Tongue (tissue), 2 donors: Measurements from ENCODE around the gene TFDP1. TPM values are rescaled to one million over a fixed set of nuclear protein-coding genes. Genes with fewer than 3 reads are reported as not detected.
"Not testable (repeated sequence)": the region's sequence is repeated elsewhere in the genome, so short reads cannot be mapped to it uniquely, and the experiment has no call there.

ENCODE experiments used
- DNase-seq: peaks from one replicate; pipeline ENCODE4 v3.0.0-alpha.2; 2015
- total RNA-seq: library from RNA; depleted of rRNA; stranded (reverse); fragments of >200 nt; gene quantifications from one replicate; pipeline ENCODE4 v1.2.3, GENCODE V29; 2014

TFDP1 gene
- total RNA-seq, 1 donor from 2014 or later = 60.5 TPM

DNA sequence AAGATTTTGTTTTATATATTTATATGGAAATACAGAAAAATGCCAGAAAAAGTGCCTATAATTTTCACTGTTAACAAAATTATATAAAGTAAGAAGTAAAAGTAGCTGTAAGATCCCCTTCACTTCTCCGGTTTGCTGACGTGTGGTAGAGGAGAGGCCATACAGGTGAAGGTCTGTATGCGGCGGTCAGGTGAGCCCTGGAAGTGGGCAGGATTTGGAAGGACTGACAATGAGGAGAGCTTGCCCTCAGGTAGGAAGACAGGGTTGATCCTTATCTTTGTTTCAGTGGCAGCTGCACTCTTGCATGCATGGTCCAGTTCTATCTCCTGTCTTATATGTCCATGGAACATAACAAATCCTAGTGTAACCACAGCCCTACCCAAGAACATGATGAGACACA is 16.9 kb upstream of the TFDP1 start:
- DNase-seq = no peak

DNA sequence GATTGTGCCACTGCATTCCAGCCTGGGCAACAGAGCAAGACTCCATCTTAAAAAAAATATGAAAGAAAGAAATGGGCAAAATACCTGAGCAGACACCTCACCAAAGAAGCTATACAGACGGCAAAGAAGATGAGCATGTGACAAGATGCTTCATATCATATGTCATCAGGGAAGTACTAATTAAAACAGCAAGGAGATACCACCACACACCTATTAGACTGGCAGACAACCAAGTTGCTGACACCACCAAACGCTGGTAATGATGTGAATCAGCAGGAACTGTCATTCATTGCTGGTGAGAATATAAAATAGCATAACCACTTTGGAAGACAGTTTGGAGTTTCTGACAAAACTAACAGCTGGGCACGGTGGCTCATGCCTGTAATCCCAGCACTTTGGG is 11.5 kb upstream of the TFDP1 start:
- DNase-seq = no peak

DNA sequence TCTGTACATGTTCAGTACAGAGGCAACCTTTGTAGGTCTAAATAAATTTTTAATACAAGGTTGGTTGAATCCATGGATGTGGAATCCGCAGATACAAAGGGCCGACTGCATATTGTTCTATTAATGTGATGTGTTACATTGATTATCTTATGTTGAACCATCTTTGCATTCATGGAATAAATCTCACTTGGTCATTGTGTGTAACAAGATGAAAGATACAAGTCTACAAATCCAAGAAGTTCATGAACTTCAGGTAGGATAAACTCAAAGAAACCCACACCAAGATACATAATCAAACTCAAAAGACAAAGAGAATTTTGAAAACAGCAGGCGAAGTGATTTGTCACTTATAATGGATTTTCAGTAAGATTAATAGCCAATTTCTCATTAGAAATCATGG is 8.0 kb upstream of the TFDP1 start:
- DNase-seq = no peak

DNA sequence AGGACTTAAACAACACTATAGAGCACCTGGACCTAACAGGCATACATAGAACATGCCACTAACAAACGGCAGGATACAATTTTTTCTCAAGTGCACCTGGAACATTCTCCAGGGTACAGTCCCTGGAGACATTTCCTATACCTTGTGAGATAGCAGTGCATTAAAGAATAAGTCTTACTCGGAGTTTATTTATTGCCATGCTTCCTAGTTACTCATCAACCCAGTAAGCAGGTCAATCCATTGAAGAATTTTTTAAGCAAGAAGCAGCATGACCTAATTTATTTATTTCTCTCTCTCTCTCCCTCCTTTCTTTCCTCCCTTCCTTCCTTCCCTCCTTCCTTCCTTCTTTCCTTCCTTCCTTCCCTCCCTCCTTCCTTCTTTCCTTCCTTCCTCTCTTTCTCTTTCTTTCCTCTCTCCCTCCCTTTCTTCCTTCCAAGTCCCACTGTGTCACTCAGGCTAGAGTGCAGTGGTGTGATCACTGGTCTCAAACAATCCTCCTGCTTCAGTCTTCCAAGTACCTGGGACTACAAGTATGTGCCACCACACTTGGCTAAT is 6.6 kb upstream of the TFDP1 start:
- no peak for DNase-seq

DNA sequence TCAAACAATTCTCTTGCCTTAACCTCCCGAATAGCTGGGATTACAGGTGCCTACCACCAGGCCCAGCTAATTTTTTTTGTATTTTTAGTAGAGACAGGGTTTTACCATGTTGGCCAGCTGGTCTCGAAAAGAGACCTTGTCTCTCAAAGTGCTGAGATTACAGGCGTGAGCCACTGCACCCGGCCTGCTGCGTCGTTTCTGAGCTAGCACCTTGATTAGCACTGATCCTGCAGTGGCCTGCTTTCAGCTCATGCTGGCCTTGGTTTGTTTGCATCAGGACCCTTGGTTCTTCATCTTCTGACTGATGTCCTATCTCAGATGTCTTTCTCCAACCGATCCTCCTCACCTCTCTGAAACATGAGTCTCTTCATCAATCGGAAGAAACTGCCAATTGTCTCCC is 4.9 kb upstream of the TFDP1 start:
- no peak for DNase-seq

DNA sequence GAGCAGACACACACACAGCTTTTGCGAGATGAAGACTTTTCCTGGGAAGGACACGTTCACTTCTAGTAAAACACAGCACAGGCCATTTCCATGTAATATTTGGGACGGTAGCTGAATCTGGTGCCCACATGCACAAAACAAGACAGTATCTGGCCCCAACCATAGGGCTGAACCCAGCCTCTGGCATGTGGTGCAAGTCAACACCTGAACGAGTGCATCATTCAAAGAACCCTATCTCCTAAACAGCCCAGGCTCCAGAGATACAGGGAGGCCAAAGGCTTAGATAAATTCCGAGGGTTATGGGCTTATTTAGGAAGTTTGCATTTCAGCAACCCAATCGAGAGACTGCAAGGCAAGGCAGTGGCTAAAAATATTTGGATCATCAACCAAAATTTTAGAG is 2.7 kb upstream of the TFDP1 start:
- DNase-seq = no peak

DNA sequence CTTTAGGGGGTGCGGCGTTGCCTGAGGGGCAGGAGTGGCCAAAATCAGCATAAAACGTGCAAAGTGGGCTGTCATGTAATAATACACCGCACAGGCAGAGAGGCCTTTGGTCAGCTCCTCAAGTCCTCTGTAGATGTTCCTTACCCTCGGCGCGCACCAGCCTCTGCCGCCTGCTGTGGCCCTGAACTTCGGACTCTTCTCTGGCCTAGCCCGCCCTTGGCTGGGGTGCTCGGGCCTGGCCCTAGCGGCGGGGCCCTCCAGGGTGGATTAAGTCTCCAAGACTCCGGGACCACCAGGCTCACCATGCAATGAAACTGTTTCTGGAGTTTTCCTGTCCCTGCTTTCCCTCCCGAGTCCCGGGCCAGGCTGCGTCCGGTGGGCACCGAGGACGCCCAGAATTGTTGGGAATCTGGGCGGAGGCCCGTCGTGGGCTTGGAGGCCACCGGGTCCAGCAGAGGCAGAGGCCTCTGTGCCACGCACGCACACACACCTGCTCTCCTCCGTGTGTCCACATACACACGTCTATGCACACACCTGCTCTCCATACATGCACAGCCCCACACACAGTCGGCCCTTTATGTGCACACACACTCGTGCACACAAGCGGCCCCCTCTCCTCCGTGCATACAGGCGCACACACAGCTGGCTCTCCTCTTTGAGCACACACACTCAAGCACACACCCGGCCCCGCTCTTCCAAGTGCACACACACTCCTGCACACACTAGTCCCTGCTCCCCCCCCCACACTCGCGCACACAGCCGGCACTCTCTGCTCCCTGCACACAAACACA is 1.5 kb upstream of the TFDP1 start:
- DNase-seq = no peak

DNA sequence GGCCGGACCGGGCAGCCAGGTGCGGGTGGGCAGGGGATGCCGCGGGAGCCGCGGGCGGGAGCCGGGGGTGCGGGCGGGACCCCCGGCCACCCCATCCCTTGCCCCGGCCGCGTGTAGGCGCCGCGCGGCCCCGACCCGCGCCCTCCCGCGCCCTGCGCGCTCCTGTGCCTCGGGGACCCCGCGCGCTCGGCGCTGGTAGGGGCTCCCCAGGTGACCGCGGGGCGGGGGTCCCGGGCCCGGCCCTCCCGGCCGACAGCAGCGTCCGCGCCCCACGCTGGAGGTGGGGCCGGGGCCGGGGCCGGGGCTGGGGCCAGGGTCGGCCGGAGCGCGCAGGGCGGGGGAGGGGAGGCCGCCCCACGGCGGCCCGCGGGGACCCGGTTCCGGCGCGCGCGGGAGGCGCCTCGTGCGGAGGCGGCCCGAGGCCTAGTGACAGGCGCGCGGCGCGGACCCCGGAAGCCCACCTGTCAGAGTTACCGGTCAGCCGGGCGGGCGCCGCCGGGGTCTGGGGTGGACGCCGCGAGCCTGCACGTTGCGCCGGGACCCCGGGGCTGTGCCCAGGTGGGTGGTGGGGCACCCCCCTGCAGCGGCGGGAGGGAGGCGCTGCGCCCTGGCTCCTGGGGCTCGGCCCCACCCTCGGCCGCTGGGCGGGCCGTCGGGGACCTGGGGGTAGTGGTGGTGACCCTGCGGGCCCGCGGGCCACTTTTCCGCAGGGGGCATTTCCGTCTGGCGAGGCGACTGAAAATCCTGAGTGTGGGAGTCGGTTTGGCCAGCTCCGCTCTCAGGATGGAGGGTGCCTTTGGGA is 518 bp downstream of the TFDP1 start:
- no peak for DNase-seq

DNA sequence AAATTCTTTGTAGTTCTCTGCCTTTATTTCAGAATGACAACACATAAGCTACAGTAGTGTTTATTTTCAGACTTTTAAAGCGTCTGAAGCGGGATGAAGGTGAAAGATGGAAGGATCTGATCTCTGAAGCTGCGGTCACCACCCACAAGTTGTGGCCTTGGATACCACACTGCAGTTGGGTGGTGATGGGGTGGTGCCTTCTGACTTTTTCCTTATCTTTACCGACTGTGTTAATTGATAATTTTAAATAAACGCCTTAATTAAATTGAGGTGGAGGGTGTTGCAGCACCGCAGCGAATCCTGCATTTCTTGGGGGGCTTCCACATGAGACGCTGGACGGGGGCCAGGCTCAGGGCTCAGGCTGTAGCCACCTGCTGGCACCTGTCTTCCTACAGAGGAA is 1.3 kb downstream of the TFDP1 start:
- no peak for DNase-seq

DNA sequence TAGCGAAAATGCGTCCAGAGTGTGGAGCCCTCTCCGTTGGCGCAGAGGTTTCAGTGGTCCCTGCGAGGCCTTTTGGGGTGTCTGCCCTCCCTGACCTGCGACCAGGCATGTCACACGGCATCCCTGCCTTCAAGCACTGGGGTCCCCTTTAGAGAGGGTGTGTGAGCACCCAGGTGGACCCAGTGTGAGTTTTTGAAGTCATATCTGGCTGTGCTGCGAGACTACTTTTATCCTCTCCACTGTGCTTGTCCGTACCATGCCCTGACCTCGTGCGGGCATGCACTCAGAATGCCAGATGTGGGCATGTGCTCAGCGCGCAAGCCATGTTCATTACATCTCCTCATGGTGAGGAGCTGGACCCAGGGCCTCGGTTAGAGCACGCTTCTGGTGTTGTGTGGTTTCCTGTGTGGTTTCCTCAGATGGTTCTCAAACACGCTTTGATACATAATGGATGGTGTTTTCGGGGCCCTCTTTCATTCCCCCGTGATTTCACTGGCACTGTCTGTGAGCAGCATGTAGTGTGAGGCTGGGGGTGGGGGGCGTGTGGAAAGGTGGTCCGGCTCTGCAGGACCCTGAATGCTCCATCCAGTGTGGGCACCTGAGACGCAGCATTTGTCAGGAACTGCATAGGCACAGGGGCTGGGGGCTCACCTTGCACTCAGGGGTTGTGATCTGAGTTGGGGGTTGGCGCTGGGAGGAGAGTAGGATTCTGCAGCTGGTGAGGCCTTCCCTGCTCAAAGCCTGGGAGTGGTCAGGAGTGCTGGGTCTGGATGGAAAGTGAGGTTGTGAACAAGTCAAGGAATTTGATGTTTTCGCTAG is 2.3 kb downstream of the TFDP1 start:
- DNase-seq = no peak

DNA sequence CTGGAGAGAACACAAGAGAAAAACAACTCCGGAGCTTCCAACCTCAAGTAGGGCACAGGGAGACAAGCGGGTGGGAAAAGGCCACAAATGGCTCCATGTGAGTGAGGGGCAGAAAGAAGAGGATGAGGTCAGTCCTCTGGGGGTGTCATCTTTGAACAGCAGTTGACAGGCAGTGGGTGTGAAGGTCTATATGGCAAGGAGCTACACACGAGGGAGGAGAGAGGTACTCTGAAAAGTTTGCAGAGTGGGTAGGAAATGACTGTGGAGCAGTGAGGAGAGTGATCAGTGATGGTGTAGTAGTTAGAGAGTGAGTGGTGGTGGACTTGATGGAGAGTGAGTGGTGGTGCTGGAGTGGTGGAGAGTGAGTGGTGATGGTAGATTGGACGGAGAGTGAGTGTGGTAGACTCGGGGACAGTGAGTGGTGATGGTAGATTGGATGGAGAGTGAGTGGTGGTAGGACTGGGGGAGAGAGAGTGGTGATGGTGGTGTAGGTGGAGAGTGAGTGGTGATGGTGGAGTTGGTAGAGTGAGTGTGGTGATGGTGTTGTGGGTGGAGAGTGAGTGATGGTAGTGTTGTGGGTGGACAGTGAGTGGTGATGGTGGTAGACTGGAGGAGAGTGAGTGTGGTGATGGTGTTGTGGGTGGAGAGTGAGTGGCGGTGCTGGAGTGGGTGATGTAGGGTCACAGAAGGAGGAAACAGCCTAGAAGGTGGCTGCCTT is 4.0 kb downstream of the TFDP1 start:
- DNase-seq = no peak

DNA sequence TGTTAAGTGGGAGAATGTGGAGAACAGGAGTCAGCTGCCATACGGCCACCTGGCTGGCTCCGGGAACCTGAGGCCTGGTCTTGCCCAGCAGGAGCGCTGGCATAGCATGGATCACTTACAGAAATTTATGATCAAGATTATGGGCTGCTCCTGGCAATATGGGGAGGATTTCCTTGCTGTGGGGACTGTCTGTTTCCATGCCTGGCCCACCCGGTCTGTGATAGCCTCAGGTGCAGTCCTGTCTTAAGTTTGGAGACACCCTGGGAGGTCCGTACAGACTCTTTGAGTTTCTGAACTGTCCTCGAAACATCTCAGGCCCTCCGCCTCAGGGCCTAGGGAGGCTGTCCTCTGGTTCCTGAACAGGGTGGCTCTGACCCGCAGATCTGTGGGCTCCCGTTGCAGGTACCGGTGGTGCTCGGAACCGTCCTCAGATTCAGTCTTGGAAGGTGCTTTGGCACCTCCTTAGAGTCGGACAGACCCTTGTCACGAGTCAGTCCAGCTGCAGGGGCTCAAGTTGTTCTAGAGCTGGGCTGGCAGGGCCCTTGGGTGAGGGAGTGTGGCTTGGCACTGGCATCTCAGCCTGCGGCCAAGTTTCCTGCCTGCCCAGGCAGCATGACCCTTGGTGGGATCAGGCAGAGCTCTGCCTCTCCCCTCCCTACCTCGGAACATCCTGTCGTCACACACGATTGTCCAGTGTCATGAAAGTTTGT is 4.9 kb downstream of the TFDP1 start:
- DNase-seq = no peak

DNA sequence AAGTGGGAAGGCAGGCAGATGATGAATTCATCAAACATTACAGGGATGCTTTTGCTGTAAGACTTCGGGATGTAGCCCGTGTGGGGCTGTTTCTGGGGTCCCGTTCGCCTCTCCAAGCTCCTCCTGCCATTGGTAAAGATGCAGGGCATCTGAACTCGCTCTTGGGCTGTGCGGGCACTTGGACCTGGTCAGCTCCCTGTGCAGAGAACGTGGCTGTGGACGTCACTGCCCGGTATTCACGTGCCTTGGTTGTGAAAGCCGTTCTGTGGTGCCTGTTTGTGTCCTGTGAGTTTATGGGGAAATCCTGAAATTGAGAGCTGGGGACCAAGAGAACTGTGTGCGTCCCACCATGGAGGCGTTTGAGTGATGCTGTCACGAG is 5.4 kb downstream of the TFDP1 start:
- no peak for DNase-seq

DNA sequence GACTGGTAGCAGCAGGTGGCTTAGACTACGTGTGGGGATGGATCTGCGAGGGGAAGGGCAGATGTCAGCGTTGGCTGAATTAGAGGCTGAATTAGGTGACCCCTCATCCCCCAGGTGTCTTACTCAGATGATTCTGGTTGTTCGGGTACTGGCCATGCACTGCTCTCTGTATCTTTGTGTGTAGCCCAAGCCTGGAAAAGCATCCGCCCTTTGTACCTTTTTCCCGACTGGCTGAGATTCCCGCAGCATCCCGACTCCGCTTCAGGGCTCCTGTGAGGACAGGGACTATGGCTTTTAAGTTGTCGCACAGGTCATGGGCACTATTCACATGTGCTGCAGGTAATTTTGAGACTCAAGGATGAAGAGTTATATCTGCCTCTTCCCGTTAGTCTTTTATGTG is 7.2 kb downstream of the TFDP1 start:
- DNase-seq = no peak

DNA sequence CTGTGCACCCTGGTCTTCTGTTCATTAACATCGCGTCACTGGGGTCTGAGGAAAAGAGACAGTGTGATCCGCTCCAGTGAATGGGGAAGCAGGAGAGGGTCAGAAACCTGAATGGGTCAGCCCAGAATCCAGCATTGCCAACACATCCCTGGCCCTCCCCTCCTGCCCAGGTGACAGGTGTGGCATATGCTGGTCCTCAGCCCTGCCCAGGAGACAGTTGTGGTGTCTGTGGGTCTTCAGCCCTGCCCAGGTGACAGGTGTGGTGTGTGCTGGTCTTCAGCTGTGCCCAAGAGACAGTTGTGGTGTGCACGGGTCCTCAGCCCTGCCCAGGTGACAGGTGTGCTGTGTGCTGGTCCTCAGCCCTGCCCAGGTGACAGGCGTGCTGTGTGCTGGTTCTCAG is 8.0 kb downstream of the TFDP1 start:
- no peak for DNase-seq

DNA sequence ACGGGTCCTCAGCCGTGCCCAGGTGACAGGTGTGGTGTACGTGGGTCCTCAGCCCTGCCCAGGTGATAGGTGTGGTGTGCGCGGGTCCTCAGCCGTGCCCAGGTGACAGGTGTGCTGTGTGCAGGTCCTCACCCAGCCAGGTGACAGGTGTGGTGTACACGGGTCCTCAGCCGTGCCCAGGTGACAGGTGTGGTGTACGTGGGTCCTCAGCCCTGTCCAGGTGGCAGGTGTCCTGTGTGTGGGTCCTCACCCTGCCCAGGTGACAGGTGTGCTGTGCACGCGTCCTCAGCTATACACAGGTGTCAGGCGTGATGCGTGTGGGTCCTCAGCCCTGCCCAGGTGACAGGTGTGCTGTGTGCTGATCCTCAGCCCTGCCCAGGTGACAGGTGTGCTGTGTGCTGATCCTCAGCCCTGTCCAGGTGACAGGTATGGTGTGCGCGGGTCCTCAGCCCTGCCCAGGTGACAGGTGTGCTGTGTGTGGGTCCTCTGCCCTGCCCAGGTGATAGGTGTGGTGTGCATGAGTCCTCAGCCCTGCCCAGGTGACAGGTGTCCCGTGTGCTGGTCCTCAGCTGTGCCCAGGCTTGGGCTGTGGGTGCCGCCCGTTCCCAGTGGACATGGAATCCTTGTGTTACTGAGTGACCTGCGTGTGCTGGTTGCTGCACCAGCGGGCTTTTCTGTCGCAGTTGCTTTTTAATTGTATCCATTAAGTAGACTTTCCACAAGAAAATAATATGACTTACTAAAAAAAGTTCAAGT is 9.7 kb downstream of the TFDP1 start:
- not testable (repeated sequence) for DNase-seq

DNA sequence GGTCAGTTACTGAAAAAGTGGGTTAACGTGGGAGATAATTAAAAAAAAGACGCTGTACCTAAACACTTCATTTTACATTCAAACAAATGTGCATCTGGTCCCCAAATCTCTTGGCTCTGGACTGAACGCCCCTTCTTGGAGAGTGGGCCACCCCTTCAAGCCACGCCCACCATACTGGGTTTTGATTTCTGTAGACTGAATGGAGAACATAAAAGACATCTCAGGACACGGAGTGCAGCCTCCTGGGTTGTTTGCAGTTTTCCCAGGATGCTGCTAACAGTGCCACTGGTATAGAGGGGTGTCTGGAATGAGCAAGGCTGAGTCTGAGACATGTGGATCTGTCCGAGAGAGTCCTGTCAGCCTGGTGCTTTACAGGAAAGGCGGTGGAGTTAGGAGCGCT is 10.6 kb downstream of the TFDP1 start:
- DNase-seq = no peak

DNA sequence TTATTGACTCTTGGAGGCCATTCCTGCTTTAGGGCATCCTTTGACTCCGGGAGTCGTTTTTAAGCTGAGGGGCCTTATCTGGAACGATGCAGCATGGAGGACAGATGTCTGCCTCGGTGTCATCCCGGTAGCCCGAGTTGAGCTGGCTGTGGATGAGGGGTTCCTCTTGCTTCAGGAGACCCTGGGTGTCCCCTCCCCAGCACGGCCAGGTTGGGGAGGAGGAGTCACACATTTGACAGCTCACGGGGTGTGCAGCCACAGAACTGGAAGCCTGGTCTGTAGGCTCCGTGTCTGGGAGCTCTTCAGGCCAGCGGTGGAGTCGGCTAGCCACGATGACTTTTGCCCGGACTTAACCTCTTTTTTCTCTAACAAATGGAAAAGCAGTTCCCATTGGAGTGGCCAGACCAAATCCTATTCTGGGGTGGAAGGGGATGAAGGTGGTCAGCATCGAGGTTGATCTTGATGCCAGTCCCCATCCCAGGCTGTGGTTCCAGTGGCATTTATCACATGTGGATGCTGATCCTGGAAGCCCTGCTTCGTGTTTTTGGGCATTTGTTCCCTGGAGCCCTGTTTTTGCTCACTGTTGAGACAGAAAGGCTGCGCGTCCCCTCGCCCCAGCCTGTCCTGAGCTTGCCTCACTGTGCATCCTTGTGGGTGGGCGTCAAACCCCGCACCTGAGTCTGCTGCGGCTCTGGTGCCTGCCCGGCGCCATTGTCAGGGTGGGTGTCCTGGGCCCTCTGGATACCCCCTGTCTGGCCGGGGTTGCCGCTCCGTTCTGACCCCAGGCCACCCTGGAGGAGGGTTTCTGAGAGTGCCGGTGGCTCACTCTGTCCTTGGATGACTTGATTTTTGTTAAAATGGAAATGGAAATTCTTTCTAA is 12.0 kb downstream of the TFDP1 start:
- DNase-seq = no peak

DNA sequence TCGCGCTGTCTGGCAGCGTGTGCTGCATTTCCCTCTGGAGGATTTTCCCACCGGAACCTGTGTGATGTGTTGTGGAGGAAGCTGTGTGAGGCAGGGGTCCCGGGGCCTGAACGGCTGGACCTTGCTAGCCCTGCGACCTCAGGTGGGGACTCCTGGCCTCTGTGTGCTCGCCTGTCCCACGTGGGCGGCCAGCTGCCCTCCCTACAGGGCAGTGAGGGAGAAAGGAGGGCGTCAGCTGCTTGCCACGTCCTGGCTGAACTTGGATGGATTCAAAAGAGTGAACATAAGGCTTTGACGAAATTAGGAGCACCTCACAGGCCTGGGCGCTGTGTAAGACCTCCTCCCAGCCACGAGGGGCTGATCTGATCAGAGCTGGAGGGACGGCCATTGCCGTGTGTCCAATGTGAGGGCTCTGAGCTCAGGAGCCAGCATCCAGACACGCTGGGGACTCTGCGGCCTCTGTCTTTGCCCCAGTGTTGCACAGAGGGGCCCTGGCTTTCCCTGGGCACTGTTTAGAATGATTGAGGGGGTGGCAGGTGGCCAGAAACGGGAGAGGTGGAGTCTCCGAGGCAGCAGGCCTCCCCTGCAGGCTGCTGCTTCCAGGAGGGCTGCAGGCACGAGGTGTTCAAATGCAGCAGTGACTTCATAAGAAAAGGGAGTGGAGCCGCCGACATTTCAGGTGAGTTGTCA is 13.0 kb downstream of the TFDP1 start:
- no peak for DNase-seq
